Activated B cell treated with CpG ODN at 0.5 μM for 24 hours (primary cell): ENCODE results near the gene WARS2. TPM values are rescaled to one million over a fixed set of nuclear protein-coding genes. Genes with fewer than 3 reads are reported as not detected.

Source experiments
- ATAC-seq: fragments of 200-7000 bp; cut with Tn5 transposase; one replicate; pipeline ENCODE4 v1.10.0; 2021; ENCODE audit warnings: low read depth, mild to moderate bottlenecking, moderate library complexity
- CTCF ChIA-PET: fragments of 350-600 bp; sonication (Branson Sonifier 250); formaldehyde crosslinking; loops from one replicate; lab custom pipeline; 2021; ENCODE audit warnings: antibody characterized with exemption; lab: Charles Lee
- POLR2A ChIA-PET: fragments of 350-600 bp; sonication (Branson Sonifier 250); formaldehyde crosslinking; loops from one replicate; lab custom pipeline; 2021; ENCODE audit warnings: antibody characterized with exemption; lab: Charles Lee
- DNase-seq: peaks from one replicate; pipeline ENCODE4 v3.0.0; 2022
- H3K27ac Mint-ChIP-seq: one replicate; pipeline ENCODE4 v1.8.0; 2020; ENCODE audit warnings: mixed read lengths
- H3K27me3 Mint-ChIP-seq: one replicate; pipeline ENCODE4 v1.8.0; 2021; ENCODE audit warnings: mixed read lengths
- H3K36me3 Mint-ChIP-seq: one replicate; pipeline ENCODE4 v1.8.0; 2021; ENCODE audit warnings: low read depth, mixed read lengths
- H3K4me1 Mint-ChIP-seq: one replicate; pipeline ENCODE4 v1.8.0; 2021; ENCODE audit warnings: mixed read lengths
- H3K4me3 Mint-ChIP-seq: one replicate; pipeline ENCODE4 v1.8.0; 2020; ENCODE audit warnings: mild to moderate bottlenecking, mixed read lengths
- H3K9me3 Mint-ChIP-seq: one replicate; pipeline ENCODE4 v1.8.0; 2020; ENCODE audit warnings: mixed read lengths
- CTCF ChIP-seq: fragments of 200-600 bp; IDR thresholded peaks from one replicate; pipeline ENCODE4 v1.8.0; 2022; ENCODE audit warnings: antibody characterized with exemption, mild to moderate bottlenecking
- intact Hi-C: fragments of 100-400 bp; cut with micrococcal nuclease; formaldehyde crosslinking; loops from one replicate; pipeline ENCODE4 v1.15.1; 2024
- total RNA-seq: library from RNA; stranded (reverse); gene quantifications from 2 replicates; pipeline ENCODE4 v1.2.3, GENCODE V29; 2022

The WARS2 gene
- total RNA-seq, 1 donor from 2014 or later: 15.1 TPM

- Mint-ChIP-seq H3K9me3 (no peaks in the 10 kb centered on the region), H3K36me3 (peaks cover 48% of the 10 kb centered on the region), H3K4me3 (no peak overlapping the region), H3K4me1 (no peaks in the 10 kb centered on the region), H3K27me3 (no peaks in the 10 kb centered on the region), H3K27ac (no peak overlapping the region)
- POLR2A ChIA-PET: no interaction called here
- TF ChIP-seq CTCF: no peak
- DNase-seq (no peak), ATAC-seq (no peak)
- CTCF ChIA-PET: no interaction called here
- intact Hi-C loops: no loop called here
These were observed 102.1 kb downstream of the WARS2 start for GRCh38 chr1:119038363-119038762.

- DNase-seq (no peak), ATAC-seq (no peak)
These were observed 106.1 kb downstream of the WARS2 start for GRCh38 chr1:119034359-119034758.

GRCh38 chr1:119032986-119033385 is 107.5 kb downstream of the WARS2 start:
- intact Hi-C loops: no loop called here
- CTCF ChIA-PET: no interaction called here

More at GRCh38 chr1:119034359-119034758, 106.1 kb downstream of the WARS2 start:
- POLR2A ChIA-PET: no interaction called here
- H3K4me1 Mint-ChIP-seq: no peaks in the 10 kb centered on the region
- H3K4me3 Mint-ChIP-seq: no peak overlapping the region
- no peaks in the 10 kb centered on the region for H3K9me3 Mint-ChIP-seq
- TF ChIP-seq CTCF: no peak
- no peak overlapping the region for H3K27ac Mint-ChIP-seq
- no peaks in the 10 kb centered on the region for H3K27me3 Mint-ChIP-seq
- CTCF ChIA-PET: no interaction called here
- intact Hi-C loops: no loop called here
- H3K36me3 Mint-ChIP-seq: peaks cover 53% of the 10 kb centered on the region

GRCh38 chr1:119027759-119028158 is 112.7 kb downstream of the WARS2 start:
- Mint-ChIP-seq H3K27me3 (no peaks in the 10 kb centered on the region), H3K36me3 (peaks cover 21% of the 10 kb centered on the region), H3K27ac (no peak overlapping the region), H3K4me1 (no peaks in the 10 kb centered on the region), H3K4me3 (no peak overlapping the region), H3K9me3 (no peaks in the 10 kb centered on the region)
- ChIA-PET CTCF (interaction anchor here (0.6 kb wide), 1 partner anchor 362 kb away, joined by 3 read pairs; no protein-coding TSS in a partner anchor), POLR2A (no interaction called here)
- intact Hi-C loops: no loop called here
- DNase-seq (no peak), ATAC-seq (no peak)
- TF ChIP-seq CTCF: no peak

More at GRCh38 chr1:119032986-119033385, 107.5 kb downstream of the WARS2 start:
- DNase-seq: no peak
- H3K9me3 Mint-ChIP-seq: no peaks in the 10 kb centered on the region
- no peak overlapping the region for H3K4me3 Mint-ChIP-seq
- POLR2A ChIA-PET: no interaction called here
- H3K27me3 Mint-ChIP-seq: no peaks in the 10 kb centered on the region
- TF ChIP-seq CTCF: no peak
- peaks cover 47% of the 10 kb centered on the region for H3K36me3 Mint-ChIP-seq
- no peaks in the 10 kb centered on the region for H3K4me1 Mint-ChIP-seq
- no peak for ATAC-seq
- H3K27ac Mint-ChIP-seq: no peak overlapping the region

- Mint-ChIP-seq H3K4me1 (no peaks in the 10 kb centered on the region), H3K27me3 (no peaks in the 10 kb centered on the region), H3K9me3 (no peaks in the 10 kb centered on the region), H3K27ac (no peak overlapping the region), H3K36me3 (peaks cover 14% of the 10 kb centered on the region), H3K4me3 (no peak overlapping the region)
- DNase-seq (no peak), ATAC-seq (no peak)
- POLR2A ChIA-PET: no interaction called here
- intact Hi-C loops: no loop called here
- no peak for TF ChIP-seq CTCF
- CTCF ChIA-PET: no interaction called here
These were observed 113.5 kb downstream of the WARS2 start for GRCh38 chr1:119026956-119027355.
